Neural crest cell (in vitro differentiated cells): ENCODE results near the gene ATP13A4. TPM values are rescaled to one million over a fixed set of nuclear protein-coding genes. Genes with fewer than 3 reads are reported as not detected.

ENCODE experiments used
- DNase-seq: peaks from one replicate; pipeline ENCODE4 v3.0.0; 2021; ENCODE audit warnings: low read depth, mixed read lengths, low spot score
- H3K27ac Mint-ChIP-seq: one replicate; pipeline ENCODE4 v1.8.0; 2021; ENCODE audit warnings: mild to moderate bottlenecking, mixed read lengths; ENCODE audit not compliant: unreplicated experiment
- H3K27me3 Mint-ChIP-seq: 2 replicates; pipeline ENCODE4 v1.8.0; 2021; ENCODE audit warnings: low read depth, mild to moderate bottlenecking, mixed read lengths
- H3K36me3 Mint-ChIP-seq: 2 replicates; pipeline ENCODE4 v1.8.0; 2021; ENCODE audit warnings: low read depth, mild to moderate bottlenecking, mixed read lengths
- H3K4me1 Mint-ChIP-seq: 2 replicates; pipeline ENCODE4 v1.8.0; 2021; ENCODE audit warnings: mixed read lengths
- H3K4me3 Mint-ChIP-seq: one replicate; pipeline ENCODE4 v1.8.0; 2021; ENCODE audit warnings: mild to moderate bottlenecking, mixed read lengths
- H3K9me3 Mint-ChIP-seq: 2 replicates; pipeline ENCODE4 v1.8.0; 2021; ENCODE audit warnings: mixed read lengths
- CTCF ChIP-seq: fragments of 200-600 bp; sonication (generic); conservative IDR thresholded peaks from 2 replicates; pipeline ENCODE4 v1.5.0; 2021; ENCODE audit warnings: antibody characterized with exemption, mild to moderate bottlenecking
- total RNA-seq: library from RNA; stranded (reverse); gene quantifications from 2 replicates; pipeline ENCODE4 v1.2.1, GENCODE V29; 2021

Gene ATP13A4
- total RNA-seq, 1 donor from 2014 or later = 0.30 TPM

GRCh38 chr3:193418576-193419373 lies 135.9 kb downstream of the ATP13A4 start:
- Mint-ChIP-seq H3K27ac (no peak overlapping the region), H3K27me3 (no peaks in the 10 kb centered on the region), H3K9me3 (peaks cover 26% of the 10 kb centered on the region), H3K4me1 (no peaks in the 10 kb centered on the region), H3K36me3 (peaks cover 25% of the 10 kb centered on the region), H3K4me3 (no peak overlapping the region)
- no peak for DNase-seq
- TF ChIP-seq CTCF = no peak

GRCh38 chr3:193416629-193417028 lies 138.1 kb downstream of the ATP13A4 start:
- H3K27ac Mint-ChIP-seq = no peak overlapping the region
- peaks cover 27% of the 10 kb centered on the region for H3K36me3 Mint-ChIP-seq
- H3K4me1 Mint-ChIP-seq = no peaks in the 10 kb centered on the region
- no peak for DNase-seq
- H3K27me3 Mint-ChIP-seq = no peaks in the 10 kb centered on the region
- no peak for TF ChIP-seq CTCF
- peaks cover 26% of the 10 kb centered on the region for H3K9me3 Mint-ChIP-seq
- no peak overlapping the region for H3K4me3 Mint-ChIP-seq

GRCh38 chr3:193407688-193408087 lies 147.0 kb downstream of the ATP13A4 start:
- H3K9me3 Mint-ChIP-seq = no peaks in the 10 kb centered on the region
- H3K4me1 Mint-ChIP-seq = peaks cover 8% of the 10 kb centered on the region
- DNase-seq = no peak
- no peak overlapping the region for H3K4me3 Mint-ChIP-seq
- H3K27ac Mint-ChIP-seq = no peak overlapping the region
- no peaks in the 10 kb centered on the region for H3K27me3 Mint-ChIP-seq
- no peak for TF ChIP-seq CTCF
- H3K36me3 Mint-ChIP-seq = no peaks in the 10 kb centered on the region

GRCh38 chr3:193407112-193407511 lies 147.6 kb downstream of the ATP13A4 start:
- H3K4me1 Mint-ChIP-seq = peaks cover 8% of the 10 kb centered on the region
- H3K9me3 Mint-ChIP-seq = no peaks in the 10 kb centered on the region
- DNase-seq = no peak
- no peaks in the 10 kb centered on the region for H3K27me3 Mint-ChIP-seq
- no peak overlapping the region for H3K4me3 Mint-ChIP-seq
- H3K36me3 Mint-ChIP-seq = no peaks in the 10 kb centered on the region
- no peak for TF ChIP-seq CTCF
- no peak overlapping the region for H3K27ac Mint-ChIP-seq

- no peak for TF ChIP-seq CTCF
- no peak for DNase-seq
- Mint-ChIP-seq H3K36me3 (no peaks in the 10 kb centered on the region), H3K9me3 (no peaks in the 10 kb centered on the region), H3K27ac (no peak overlapping the region), H3K4me3 (no peak overlapping the region), H3K4me1 (peaks cover 8% of the 10 kb centered on the region), H3K27me3 (no peaks in the 10 kb centered on the region)
These were observed 151.4 kb downstream of the ATP13A4 start for GRCh38 chr3:193403307-193403706.
